ENCODE data around the gene CNOT3. TPM values are rescaled to one million over a fixed set of nuclear protein-coding genes. Genes with fewer than 3 reads are reported as not detected.

CNOT3 gene
- total RNA-seq, 1 experiment from 2014 or later, result 91.2 TPM

DNA sequence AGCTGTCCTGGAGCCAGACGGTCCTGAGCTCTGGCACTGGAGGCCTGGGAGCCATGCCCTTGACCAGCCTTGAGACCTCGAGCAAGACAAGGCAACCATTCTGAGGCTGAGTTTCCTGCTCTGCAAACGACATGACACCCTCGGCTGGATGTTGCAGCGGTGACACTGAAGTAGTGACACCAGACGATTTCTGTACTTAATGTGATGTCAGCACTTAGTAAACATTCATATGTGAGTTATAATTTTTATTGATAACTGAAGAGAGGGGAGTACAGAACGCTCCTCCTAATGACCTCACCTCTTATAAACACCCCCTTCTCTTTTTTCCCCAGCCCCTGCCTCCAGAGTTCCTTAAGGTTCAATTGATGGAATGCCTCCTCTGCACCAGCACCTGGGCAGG lies 29.1 kb upstream of the CNOT3 start:
- H3K4me1 ChIP-seq (ENCODE audit: insufficient read depth, low read length), result no peaks in the 10 kb centered on the region
- H3K4ac ChIP-seq (ENCODE audit: low read depth, low read length), result no peak overlapping the region
- H3K27me3 ChIP-seq (ENCODE audit: insufficient read depth, low read length), result no peaks in the 10 kb centered on the region
- H3K27ac ChIP-seq (ENCODE audit: insufficient read length, low read depth, low read length), result no peak overlapping the region
- Mint-ChIP-seq H3K9me3 (peaks cover 0 to 2% of the 10 kb centered on the region in 2 experiments; a peak in 2 of 5 replicates), H3K4me3 (no peak overlapping the region; a peak in 1 of 5 replicates), H3K27me3 (ENCODE audit: low read depth) (no peaks in the 10 kb centered on the region), H3K27ac (no peak overlapping the region; a peak in 1 of 7 replicates), H3K36me3 (ENCODE audit: insufficient read depth in 1 of 3, low read depth in 3 of 3) (peaks cover 42 to 68% (median 68%) of the 10 kb centered on the region in 3 experiments), H3K4me1 (no peaks in the 10 kb centered on the region)
- H3K23ac ChIP-seq (ENCODE audit: insufficient read length, low read depth, low read length), result no peak overlapping the region
- H4K8ac ChIP-seq (replicated peaks; ENCODE audit: insufficient read length, low read depth, low read length), result no peak overlapping the region
- H3K56ac ChIP-seq (ENCODE audit: insufficient read length, low read depth, low read length), result no peak overlapping the region
- H3K18ac ChIP-seq (ENCODE audit: insufficient read length, low read depth, low read length), result no peak overlapping the region
- no peak overlapping the region for H3K9ac ChIP-seq (ENCODE audit: extremely low read depth, insufficient read length, low read length)
- no CpG with 5 or more reads among the region's 7 CpGs for WGBS (ENCODE audit: extremely low coverage, insufficient read length, low lambda C conversion rate)
- peaks cover under 1% of the 10 kb centered on the region for H3K79me1 ChIP-seq (ENCODE audit: insufficient read depth, low read depth, low read length, poor library complexity, severe bottlenecking)
- no peak overlapping the region for H2AFZ ChIP-seq (ENCODE audit: low read length)
- H3K79me2 ChIP-seq (ENCODE audit: insufficient read depth, low read length), result no peaks in the 10 kb centered on the region
- no peak for DNase-seq
- no peak overlapping the region for H4K91ac ChIP-seq (ENCODE audit: insufficient read length, low read depth, low read length)
- no peak overlapping the region for H2BK20ac ChIP-seq (ENCODE audit: low read depth, low read length, poor library complexity, severe bottlenecking)
- H2BK5ac ChIP-seq (ENCODE audit: insufficient read length, low read length), result no peak overlapping the region
- H4K20me1 ChIP-seq (ENCODE audit: control insufficient read depth, insufficient read depth, insufficient read length), result no peaks in the 10 kb centered on the region
- no peak overlapping the region for H2AK5ac ChIP-seq (ENCODE audit: insufficient read length, low read length)
- H3T11ph ChIP-seq (ENCODE audit: low read length), result no peak overlapping the region
- H3K4me2 ChIP-seq (ENCODE audit: insufficient read depth, insufficient read length, low read length), result no peak overlapping the region
- no peak overlapping the region for H2BK12ac ChIP-seq (ENCODE audit: insufficient read length, low read depth, low read length)
- H2BK15ac ChIP-seq (ENCODE audit: low read depth, low read length), result no peak overlapping the region
- no peak overlapping the region for H3K14ac ChIP-seq (ENCODE audit: insufficient read depth, low read length)
- H3K23me2 ChIP-seq (ENCODE audit: insufficient read length, low read depth, low read length, poor library complexity, severe bottlenecking), result peaks cover under 1% of the 10 kb centered on the region
- no peak overlapping the region for H2BK120ac ChIP-seq (ENCODE audit: low read depth, low read length, poor library complexity, severe bottlenecking)
- TF ChIP-seq, protein P1, sequence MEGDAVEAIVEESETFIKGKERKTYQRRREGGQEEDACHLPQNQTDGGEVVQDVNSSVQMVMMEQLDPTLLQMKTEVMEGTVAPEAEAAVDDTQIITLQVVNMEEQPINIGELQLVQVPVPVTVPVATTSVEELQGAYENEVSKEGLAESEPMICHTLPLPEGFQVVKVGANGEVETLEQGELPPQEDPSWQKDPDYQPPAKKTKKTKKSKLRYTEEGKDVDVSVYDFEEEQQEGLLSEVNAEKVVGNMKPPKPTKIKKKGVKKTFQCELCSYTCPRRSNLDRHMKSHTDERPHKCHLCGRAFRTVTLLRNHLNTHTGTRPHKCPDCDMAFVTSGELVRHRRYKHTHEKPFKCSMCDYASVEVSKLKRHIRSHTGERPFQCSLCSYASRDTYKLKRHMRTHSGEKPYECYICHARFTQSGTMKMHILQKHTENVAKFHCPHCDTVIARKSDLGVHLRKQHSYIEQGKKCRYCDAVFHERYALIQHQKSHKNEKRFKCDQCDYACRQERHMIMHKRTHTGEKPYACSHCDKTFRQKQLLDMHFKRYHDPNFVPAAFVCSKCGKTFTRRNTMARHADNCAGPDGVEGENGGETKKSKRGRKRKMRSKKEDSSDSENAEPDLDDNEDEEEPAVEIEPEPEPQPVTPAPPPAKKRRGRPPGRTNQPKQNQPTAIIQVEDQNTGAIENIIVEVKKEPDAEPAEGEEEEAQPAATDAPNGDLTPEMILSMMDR (conservative IDR thresholded peaks at IDR 0.05), result no peak
- no peak overlapping the region for H4K5ac ChIP-seq (ENCODE audit: insufficient read length, low read depth, low read length)
- no peaks in the 10 kb centered on the region for H3K9me3 ChIP-seq (ENCODE audit: control insufficient read depth, low read depth, low read length)

Measured in H9 (cell line).